ELR (cell line): ENCODE measurements around the gene SPAG5.

Experiments used
- DNase-seq: peaks from one replicate; pipeline ENCODE4 v3.0.0-alpha.2; 2015; ENCODE audit warnings: low read depth

Gene SPAG5

DNA sequence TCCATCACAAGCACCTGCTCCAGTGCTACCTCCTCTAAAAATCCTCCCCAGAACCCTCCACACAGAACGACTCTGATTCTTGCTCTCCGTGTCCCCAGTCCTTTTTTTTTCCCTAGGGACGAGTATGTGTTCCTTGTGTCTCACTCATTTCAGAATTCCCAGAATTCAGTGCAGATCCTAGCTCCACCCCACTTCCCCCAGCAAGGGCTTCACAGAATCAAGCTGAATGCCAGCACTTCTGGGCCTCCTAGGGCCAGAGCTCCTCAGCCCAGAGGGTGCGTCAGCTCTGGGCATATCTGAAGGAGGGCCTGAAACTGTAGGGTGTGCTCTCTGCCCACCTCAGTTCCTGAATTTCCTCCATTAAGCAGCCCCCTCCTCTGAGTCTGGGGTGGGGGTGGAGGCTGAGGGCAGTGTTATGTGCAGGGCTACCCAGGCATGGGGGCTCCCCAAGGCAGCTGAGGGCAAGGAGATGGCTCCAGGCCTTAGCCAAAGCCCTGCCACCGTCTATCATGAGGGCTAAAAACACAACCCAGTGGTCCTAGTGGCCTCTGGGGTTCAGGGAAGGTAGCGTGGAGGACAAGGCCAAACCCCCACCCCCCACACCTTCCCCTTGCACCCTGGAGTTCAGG is 52.9 kb downstream of the SPAG5 start:
- DNase-seq, result no peak

DNA sequence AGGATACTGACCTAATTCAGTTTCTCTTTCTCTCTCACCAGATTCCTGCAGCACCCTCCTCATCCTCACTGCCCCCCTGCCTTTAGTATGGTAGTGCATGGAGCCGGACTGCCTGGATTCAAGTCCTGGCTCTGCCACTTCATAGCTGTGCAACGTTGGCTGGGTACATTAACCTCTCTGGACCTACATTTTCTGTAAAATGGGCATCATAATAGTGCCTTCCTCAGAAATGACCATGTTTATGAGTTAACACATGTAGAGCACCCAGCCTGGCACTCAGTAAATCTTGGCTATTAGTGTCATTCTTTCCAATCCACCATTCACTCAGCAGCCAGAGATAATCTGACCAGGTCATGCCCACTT is 53.7 kb downstream of the SPAG5 start:
- no peak for DNase-seq

DNA sequence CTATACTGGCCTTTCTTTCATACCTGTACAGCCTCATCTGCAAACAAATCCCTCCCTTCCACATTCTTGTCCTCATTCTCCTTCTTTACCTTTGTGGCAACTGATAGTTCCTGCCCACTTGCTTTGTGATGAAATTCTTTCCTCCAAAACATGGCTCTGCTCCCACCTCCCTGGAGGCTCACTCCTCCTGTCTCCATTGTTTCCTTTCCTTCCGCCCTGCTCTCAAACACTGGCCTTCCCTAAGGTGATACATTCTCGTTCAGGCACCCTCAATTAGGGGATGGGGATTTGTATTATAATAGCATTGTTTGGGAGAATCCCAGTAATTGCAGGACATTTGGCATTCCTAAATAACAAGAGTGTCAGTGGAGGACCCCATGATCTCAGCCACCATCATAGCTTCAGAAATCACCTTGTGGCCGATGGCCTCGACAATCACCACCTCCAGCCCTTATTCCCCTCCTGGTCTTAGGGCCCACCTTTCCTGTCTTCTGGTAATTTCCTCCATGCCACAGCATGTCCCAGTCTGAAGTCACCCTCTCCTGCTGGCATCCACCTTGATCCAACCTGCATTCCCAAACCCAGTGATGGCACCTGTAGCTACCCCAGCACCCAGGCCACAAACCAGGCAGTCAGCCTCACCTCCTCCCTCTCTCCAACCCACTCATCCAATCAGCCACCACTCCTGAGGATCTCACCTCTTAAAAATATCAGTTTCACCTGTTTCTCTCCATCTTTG is 54.3 kb downstream of the SPAG5 start:
- DNase-seq, result no peak

DNA sequence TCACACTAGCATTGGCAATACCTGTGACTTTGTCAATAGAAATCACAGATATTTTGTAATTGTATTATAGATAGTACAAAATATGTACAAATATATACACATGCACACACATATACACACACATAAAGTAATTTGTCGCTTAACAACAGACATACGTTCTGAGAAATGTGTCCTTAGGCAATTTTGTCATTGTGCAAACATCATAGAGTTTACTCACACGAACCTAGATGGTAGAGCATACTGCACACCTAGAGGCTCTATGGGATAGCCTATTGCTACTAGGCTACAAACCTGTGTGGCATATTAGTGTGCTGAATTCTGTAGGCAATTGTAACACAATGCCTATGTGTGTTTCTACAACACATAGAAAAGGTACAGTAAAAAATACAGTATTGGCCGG is 57.4 kb downstream of the SPAG5 start:
- DNase-seq, result no peak

DNA sequence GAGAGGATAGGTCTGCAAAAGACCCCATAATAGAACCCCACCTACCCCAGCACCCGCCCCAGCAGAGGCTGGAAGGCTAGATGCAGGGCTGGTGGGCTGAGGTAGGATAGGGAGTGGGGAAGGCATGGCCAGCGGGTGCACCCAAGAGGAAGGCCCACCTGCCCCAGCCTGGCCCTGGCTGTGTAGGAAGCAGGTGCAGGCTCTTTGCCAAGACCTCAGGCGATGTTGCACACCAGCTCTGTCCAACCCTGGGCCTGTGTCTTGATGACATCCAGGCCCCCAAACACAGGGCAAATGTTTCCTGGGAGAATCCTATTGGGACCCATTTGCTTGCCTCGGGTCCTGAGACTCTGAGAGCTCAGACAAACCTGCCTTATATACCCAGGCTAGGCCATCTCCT is 58.6 kb downstream of the SPAG5 start:
- DNase-seq, result no peak

DNA sequence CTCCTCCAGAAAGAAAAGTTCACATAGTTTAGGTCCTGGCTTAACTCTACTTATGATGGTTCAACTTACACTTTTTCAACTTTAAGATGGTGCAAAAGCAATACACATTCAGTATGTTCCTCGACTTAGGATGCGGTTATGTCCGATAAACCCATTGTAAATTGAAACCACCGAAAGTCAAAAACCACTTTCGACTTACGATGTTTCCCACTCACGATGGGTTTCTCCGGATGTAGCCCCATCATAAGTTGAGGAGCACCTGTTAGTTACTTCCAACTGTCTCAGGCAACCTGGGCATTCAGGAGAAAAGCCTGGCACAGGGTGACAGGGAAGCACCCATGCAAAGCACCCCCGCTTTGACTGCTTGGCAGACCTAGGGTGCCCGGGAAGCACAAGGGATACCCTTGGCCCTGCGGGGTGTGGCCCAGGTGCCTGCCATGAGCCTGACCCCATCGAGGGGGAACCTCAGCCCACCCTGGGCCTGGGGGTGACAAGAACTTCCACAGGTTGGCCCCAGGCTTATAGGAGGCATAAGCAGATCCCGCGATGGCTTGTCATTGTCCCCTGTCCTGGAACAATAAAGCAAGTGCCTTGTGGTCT is 60.4 kb downstream of the SPAG5 start:
- DNase-seq, result no peak

DNA sequence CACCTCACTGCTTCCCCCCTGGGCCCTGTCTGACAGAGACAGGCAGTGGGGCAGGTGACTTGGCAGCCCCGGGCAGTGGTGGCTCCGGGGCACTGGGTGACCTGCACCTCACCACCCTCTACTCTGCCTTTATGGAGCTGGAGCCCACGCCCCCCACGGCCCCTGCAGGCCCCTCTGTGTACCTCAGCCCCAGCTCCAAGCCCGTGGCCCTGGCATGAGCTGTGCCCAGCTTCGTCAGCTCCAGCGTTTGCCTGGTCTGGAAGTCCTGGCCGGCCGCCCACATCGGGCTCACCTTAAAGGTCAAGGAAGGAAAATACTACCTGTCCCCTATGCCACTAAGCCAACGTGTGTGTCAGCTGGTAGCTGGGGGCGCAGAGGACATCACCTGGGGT is 61.6 kb downstream of the SPAG5 start:
- DNase-seq, result no peak

DNA sequence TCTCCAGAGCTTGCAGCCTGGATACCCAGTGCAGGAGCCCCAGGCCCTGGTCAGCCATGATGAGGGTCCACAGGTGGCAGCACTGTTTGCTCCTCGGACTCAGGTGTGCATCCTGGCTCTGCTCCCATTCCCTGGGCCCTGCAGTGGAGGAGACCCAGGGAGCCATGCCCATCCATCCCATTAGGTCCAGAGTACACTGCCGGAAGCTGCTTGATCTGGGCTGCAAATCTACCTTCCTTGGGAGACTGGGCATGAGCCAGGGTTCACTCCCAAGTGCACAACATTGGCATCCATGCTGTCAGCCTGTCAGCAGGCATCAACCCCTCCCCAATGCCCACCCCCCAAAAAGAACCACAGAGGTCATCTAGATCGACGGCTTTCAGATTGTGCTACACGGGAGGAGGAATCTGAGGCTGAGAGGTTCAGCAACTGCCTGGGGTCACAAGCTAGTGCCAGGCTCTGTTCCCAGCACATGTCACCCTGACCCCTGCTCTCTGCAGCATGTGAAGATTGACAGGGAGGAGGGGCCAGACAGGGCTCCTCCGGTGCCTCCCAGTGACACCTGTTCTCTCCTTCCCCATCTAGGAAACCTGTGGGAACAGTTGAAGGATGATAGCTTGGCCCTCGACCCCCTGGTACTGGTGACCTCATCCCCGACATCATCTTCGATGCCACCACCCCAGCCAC is 62.1 kb downstream of the SPAG5 start:
- DNase-seq, result no peak

DNA sequence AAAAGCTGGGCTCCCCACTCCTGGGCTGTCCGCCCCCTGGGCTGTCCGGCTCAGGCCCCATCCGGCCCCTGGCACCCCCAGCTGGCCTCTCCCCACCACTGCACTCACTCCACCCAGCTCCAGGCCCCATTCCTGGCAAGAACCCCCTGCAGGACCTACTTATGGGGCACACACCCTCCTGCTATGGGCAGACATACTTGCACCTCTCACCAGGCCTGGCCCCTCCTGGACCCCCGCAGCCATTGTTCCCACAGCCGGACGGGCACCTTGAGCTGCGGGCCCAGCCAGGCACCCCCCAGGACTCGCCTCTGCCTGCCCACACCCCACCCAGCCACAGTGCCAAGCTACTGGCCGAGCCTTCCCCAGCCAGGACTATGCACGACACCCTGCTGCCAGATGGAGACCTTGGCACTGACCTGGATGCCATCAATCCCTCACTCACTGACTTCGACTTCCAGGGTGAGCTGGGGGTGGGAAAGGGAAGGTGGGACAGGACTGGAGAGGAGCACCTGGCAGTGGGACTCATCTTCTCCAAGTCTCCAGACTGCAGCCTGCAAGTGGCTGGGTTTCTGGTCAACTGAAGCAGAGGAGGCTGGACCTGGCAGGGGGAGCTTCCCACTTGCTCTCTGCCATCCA is 64.0 kb downstream of the SPAG5 start:
- no peak for DNase-seq

DNA sequence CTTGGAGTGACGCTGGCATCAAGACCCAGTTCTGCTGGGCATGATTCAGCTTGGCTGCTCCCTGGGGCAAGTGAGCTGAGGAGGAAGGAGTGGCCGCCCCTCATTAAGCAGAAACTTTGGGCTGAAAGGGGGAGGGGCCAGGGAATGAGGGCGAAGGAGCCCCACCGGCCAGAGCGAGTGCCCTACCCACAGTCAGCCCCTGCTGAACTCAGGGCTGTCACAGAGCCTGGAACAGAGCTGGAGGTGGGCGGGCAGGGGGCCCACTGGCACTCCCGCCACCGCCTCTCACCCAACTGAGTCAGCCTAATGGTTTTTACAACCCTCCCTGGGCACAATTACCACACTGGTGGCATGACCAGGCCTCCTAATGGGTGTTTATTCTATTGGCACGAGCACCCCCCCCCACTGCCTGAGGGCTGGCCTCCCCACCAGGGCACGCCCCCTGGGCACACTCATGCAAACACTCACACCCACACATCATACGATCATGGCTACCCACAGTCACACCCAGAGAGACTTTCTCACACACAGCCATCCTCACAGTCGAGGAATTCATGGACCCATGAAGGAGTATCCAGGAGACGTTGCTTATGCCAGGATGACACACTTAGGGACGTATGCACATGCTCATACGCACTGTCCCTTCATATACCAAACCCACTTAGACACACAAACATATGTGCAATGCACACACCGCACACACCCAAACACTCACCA is 65.6 kb downstream of the SPAG5 start:
- DNase-seq, result no peak

DNA sequence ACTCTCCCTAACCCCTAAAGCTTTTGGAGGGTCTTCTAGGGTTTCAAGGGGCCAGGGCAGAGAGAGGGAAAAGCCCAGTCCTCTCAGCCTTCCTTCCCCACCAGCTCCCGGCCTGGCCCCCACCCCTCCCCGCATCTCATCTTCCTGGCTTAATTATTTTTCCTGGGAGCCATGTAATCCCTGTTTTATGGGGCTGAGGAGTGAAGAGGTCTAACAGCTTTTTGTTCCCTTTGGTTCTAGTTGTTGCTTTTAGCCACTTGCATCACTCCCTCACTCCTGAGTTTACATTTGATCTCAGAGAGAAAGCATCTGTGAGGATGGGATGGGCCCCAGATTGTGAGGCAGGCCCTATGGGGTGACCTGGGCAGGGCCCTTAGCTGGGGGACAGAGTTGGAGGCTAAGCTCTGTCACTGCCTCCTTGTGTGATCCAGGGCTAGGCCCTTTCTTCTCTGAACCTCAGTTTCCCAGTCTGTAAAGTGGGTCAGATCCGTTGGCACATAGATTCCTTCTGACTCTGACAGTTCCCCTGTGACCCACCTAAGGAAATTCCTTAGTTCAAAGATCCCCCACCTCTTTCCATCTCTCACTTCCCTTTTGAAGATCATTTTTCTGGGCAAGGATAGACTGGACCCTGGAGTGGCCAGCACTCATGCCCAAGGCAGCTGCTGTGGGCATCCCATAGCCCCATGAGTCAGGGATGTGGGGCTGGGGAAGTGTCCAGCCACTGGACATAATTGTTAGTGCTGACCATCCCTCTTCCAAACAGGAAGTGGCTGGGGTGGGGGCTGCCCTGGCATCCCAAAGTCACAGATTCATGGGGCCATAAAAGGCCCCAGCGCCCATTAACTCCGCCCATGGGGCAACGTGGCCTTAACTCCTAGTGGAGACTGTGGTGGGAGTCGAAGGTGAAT is 66.5 kb downstream of the SPAG5 start:
- DNase-seq, result no peak

DNA sequence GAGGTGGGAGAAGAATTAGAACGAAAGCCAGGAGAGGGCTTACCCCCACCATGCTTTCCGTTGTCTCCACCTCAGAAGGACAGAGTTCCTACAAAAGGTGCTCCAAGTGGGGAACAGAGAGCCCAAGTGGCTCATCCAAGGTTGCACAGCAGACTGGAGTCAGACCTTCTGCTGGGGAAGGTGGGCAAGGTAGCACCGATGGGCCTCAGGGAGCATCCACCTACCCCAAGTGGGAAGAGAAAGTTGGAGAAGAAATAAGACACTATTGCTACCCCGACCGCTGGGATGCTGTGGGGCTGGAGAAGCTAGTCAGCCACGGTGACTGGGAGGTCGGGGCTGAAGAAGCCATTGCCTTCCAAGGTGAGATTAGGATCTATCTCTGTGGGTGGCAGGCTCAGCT is 67.9 kb downstream of the SPAG5 start:
- DNase-seq, result no peak

DNA sequence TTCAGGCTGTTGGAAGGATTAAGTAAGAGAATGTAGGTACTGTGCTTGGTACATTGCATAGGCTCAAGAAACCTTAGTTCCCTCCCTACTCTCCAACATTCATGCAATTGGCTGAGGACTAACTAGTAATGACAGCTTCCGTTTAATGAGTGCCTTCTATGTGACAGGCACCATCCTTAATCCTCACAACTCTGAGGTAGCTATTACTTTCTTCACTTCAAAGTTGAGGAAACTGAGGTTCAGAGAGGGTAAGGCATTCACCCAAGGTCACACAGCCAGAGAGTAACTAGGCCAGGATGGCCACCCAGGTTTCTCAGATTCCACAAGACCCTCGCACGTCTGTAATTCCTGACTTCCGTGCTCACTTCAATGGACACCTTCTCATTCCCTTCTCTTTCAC is 68.6 kb downstream of the SPAG5 start:
- no peak for DNase-seq

DNA sequence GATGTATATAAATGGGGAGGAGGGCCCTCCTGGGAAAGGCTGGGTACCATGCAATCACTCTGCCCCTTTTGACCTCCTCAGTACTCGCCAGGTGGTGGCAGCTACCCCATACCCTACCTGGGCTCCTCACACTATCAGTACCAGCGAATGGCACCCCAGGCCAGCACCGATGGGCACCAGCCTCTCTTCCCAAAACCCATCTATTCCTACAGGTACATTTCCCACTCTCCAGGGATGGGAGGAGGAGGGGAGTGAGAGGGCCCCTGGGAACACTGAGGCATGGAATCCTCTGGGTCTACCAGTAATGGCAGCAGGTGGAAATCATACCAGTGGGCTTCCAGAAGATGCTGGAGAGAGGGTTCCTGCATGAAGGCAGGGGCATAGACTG is 69.8 kb downstream of the SPAG5 start:
- DNase-seq, result no peak

DNA sequence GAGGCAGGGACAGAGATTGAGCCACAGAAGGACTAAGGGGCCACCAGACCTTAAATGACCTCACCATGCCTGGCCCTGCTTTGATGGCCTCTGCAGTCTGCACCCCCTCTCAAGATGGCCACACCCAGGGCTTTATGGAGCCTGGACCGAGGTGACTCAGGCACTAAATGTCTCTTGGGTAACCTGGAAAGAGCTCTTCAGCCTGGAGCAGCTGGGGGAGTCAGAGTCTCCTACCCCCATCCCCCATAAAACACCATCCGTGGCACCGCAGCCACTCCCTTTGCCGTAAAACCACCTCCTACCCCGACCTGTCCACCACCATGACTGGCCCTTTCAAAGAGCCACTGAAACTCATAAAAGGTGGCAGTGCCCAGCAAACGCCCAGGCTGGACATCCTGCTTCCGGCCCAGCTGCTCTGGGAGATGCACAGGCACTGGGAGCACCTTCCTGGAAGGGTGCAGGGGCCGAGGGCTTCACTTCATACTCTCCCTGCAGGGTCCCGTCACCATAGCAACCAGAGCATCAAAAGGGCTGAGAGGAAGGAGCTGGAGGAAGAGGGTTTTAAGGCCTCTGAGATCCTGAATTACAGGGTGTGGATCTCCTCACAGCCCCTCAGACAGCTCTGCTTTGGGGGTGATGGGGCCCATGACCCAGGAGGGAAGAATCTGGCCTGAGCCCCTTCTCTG is 70.4 kb downstream of the SPAG5 start:
- peak; percentile 45 for DNase-seq

DNA sequence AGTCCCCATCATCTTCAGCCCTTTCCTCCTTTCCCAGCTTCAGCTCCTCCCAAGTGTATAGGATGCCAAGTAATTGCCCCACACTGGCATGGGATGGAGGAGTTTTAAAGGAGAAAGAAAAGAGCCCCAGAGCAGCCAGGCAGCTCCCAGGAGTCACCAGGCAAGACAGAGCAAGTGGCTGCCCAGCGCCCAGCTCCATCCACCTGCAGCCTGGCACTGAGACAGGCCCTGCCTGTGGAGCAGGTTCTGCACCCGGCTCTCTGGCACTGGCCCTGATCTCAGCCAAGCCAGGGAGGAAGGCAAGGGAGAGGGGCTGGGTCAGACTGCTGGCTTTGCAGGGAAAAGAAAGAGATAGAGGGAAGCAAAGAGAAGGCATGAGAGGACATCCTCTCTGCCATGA is 71.0 kb downstream of the SPAG5 start:
- no peak for DNase-seq
